ENCODE measurements around the gene BMP7.

The BMP7 gene

DNA sequence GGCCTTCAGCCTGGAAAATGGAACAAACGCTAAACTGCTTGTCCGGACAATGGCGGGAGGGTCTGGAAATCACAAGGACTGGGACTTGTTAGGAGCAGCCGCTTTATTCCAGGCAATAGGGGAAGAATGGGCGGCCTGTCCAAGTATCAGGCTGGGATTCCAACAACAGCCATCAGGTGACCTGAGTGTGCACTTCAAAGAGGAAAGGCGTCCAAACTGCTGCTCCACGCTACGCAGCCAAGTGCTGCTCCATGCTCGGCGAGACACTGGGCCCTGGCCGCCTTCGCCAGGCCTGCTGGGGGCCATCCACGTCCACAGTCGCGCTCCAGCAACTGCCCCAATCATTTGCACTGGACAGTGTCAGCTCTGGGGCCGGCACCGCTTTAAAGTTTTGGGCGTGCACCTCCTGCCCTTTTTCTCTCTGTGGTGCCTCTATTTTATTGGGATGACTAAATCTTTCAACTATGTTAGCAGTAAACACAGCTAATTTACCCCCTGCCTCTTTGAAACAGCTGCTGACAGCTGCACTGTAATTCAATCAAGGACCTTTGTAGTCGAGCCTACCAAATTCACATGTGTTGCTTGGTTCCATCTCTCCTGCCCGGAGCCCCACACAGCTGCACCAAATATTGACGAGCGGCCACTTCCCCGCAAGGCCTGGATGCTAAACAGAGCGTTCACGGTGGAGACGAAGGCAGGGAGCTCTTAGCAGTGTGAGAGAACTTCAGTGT is 98.3 kb downstream of the BMP7 start (continued):
- TF ChIP-seq ZSCAN30 (tag by site-specific recombination; IDR thresholded peaks at IDR 0.05) = peak; percentile 65
- TF ChIP-seq, protein P1, sequence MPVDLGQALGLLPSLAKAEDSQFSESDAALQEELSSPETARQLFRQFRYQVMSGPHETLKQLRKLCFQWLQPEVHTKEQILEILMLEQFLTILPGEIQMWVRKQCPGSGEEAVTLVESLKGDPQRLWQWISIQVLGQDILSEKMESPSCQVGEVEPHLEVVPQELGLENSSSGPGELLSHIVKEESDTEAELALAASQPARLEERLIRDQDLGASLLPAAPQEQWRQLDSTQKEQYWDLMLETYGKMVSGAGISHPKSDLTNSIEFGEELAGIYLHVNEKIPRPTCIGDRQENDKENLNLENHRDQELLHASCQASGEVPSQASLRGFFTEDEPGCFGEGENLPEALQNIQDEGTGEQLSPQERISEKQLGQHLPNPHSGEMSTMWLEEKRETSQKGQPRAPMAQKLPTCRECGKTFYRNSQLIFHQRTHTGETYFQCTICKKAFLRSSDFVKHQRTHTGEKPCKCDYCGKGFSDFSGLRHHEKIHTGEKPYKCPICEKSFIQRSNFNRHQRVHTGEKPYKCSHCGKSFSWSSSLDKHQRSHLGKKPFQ (tag by site-specific recombination; IDR thresholded peaks at IDR 0.05) = 0 out of 2 replicates have a peak, but pooled peaks have one; percentile 49
- TF ChIP-seq ZFP41 (tag by site-specific recombination; IDR thresholded peaks at IDR 0.05; ENCODE audit: borderline replicate concordance) = no peak
- no peak for TF ChIP-seq ZNF514 (tag by site-specific recombination; IDR thresholded peaks at IDR 0.05)
- no peak for TF ChIP-seq ZNF114 (tag by site-specific recombination; IDR thresholded peaks at IDR 0.05)
- TF ChIP-seq ZNF571 (tag by site-specific recombination; IDR thresholded peaks at IDR 0.05) = no peak
- TF ChIP-seq, protein P2, sequence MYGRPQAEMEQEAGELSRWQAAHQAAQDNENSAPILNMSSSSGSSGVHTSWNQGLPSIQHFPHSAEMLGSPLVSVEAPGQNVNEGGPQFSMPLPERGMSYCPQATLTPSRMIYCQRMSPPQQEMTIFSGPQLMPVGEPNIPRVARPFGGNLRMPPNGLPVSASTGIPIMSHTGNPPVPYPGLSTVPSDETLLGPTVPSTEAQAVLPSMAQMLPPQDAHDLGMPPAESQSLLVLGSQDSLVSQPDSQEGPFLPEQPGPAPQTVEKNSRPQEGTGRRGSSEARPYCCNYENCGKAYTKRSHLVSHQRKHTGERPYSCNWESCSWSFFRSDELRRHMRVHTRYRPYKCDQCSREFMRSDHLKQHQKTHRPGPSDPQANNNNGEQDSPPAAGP (tag by site-specific recombination; IDR thresholded peaks at IDR 0.05) = peak; percentile 95
- no peak for TF ChIP-seq ZNF544 (tag by site-specific recombination; IDR thresholded peaks at IDR 0.05)
- TF ChIP-seq ZBTB48 (tag by site-specific recombination; IDR thresholded peaks at IDR 0.05) = no peak
- no peak for TF ChIP-seq ZNF473 (tag by site-specific recombination; IDR thresholded peaks at IDR 0.05)
- no peak for TF ChIP-seq ZNF785 (tag by site-specific recombination; IDR thresholded peaks at IDR 0.05)
- TF ChIP-seq, protein P3, sequence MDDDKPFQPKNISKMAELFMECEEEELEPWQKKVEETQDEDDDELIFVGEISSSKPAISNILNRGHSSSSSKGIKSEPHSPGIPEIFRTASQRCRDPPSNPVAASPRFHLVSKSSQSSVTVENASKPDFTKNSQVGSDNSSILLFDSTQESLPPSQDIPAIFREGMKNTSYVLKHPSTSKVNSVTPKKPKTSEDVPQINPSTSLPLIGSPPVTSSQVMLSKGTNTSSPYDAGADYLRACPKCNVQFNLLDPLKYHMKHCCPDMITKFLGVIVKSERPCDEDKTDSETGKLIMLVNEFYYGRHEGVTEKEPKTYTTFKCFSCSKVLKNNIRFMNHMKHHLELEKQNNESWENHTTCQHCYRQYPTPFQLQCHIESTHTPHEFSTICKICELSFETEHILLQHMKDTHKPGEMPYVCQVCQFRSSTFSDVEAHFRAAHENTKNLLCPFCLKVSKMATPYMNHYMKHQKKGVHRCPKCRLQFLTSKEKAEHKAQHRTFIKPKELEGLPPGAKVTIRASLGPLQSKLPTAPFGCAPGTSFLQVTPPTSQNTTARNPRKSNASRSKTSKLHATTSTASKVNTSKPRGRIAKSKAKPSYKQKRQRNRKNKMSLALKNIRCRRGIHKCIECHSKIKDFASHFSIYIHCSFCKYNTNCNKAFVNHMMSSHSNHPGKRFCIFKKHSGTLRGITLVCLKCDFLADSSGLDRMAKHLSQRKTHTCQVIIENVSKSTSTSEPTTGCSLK (tag by site-specific recombination; IDR thresholded peaks at IDR 0.05) = no peak
- TF ChIP-seq ZSCAN16 (tag by site-specific recombination; IDR thresholded peaks at IDR 0.05) = no peak
- no peak for TF ChIP-seq ZNF112 (tag by site-specific recombination; IDR thresholded peaks at IDR 0.05)
- TF ChIP-seq SCRT2 (tag by site-specific recombination; IDR thresholded peaks at IDR 0.05) = peak; percentile 71; the same call in 1 of the 2 replicates
- TF ChIP-seq, protein P4, sequence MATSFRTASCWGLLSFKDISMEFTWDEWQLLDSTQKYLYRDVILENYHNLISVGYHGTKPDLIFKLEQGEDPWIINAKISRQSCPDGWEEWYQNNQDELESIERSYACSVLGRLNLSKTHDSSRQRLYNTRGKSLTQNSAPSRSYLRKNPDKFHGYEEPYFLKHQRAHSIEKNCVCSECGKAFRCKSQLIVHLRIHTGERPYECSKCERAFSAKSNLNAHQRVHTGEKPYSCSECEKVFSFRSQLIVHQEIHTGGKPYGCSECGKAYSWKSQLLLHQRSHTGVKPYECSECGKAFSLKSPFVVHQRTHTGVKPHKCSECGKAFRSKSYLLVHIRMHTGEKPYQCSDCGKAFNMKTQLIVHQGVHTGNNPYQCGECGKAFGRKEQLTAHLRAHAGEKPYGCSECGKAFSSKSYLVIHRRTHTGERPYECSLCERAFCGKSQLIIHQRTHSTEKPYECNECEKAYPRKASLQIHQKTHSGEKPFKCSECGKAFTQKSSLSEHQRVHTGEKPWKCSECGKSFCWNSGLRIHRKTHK (tag by site-specific recombination; IDR thresholded peaks at IDR 0.05) = no peak
- 0 out of 2 replicates have a peak, but pooled peaks have one; percentile 5 for TF ChIP-seq ZNF146 (tag by site-specific recombination; IDR thresholded peaks at IDR 0.05)
- TF ChIP-seq MEIS1 (CRISPR knock-in tag; IDR thresholded peaks at IDR 0.05; ENCODE audit: borderline replicate concordance) = no peak
- no peak for TF ChIP-seq ZNF223 (tag by site-specific recombination; IDR thresholded peaks at IDR 0.05)
- TF ChIP-seq, protein P5, sequence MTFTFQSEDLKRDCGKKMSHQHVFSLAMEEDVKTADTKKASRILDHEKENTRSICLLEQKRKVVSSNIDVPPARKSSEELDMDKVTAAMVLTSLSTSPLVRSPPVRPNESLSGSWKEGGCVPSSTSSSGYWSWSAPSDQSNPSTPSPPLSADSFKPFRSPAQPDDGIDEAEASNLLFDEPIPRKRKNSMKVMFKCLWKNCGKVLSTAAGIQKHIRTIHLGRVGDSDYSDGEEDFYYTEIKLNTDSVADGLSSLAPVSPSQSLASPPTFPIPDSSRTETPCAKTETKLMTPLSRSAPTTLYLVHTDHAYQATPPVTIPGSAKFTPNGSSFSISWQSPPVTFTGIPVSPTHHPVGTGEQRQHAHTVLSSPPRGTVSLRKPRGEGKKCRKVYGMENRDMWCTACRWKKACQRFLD (tag by site-specific recombination; IDR thresholded peaks at IDR 0.05) = no peak
- TF ChIP-seq ZNF501 (tag by site-specific recombination; IDR thresholded peaks at IDR 0.05) = no peak
- no peak for TF ChIP-seq ZNF416 (tag by site-specific recombination; IDR thresholded peaks at IDR 0.05)
- peak; percentile 48 for TF ChIP-seq TCF7L2 (IDR thresholded peaks at IDR 0.05; ENCODE audit: borderline replicate concordance, low read depth, low read length)
- no peak for TF ChIP-seq HOXA7 (CRISPR knock-in tag; IDR thresholded peaks at IDR 0.05; ENCODE audit: borderline replicate concordance)
- TF ChIP-seq ZNF214 (tag by site-specific recombination; IDR thresholded peaks at IDR 0.05; ENCODE audit: borderline replicate concordance) = no peak
- no peak for TF ChIP-seq ZNF837 (tag by site-specific recombination; IDR thresholded peaks at IDR 0.05)
- TF ChIP-seq ZNF350 (tag by site-specific recombination; IDR thresholded peaks at IDR 0.05) = no peak
- no peak for TF ChIP-seq IKZF3 (tag by site-specific recombination; IDR thresholded peaks at IDR 0.05)
- TF ChIP-seq SALL2 (tag by site-specific recombination; IDR thresholded peaks at IDR 0.05; ENCODE audit: borderline replicate concordance) = no peak
- no peak for TF ChIP-seq ZNF19 (tag by site-specific recombination; IDR thresholded peaks at IDR 0.05; ENCODE audit: low read depth)
- TF ChIP-seq, protein P6, sequence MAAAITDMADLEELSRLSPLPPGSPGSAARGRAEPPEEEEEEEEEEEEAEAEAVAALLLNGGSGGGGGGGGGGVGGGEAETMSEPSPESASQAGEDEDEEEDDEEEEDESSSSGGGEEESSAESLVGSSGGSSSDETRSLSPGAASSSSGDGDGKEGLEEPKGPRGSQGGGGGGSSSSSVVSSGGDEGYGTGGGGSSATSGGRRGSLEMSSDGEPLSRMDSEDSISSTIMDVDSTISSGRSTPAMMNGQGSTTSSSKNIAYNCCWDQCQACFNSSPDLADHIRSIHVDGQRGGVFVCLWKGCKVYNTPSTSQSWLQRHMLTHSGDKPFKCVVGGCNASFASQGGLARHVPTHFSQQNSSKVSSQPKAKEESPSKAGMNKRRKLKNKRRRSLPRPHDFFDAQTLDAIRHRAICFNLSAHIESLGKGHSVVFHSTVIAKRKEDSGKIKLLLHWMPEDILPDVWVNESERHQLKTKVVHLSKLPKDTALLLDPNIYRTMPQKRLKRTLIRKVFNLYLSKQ (tag by site-specific recombination; IDR thresholded peaks at IDR 0.05; ENCODE audit: borderline replicate concordance) = no peak
